GM18520 (cell line): Measurements from ENCODE around the gene MICAL1.

ENCODE experiments used
- ATAC-seq: cut with Tn5 transposase; IDR thresholded peaks from one replicate; pipeline ENCODE4 v1.9.1; 2021; ENCODE audit not compliant: unreplicated experiment

Gene MICAL1

GRCh38 chr6:109440331-109441068, 15.1 kb downstream of the MICAL1 start, which contains the start of the genes PPIL6 and SMPD2:
PPIL6 (minus strand) TSS chr6:109440628; CDS start chr6:109440590, 38 bp downstream.
SMPD2 (plus strand) TSS chr6:109440724; CDS start chr6:109441122, 398 bp downstream.
- peak; percentile 88 for ATAC-seq

GRCh38 chr6:109436041-109436440, 19.5 kb downstream of the MICAL1 start:
- no peak for ATAC-seq

- ATAC-seq: no peak
Measured at GRCh38 chr6:109434456-109434855, 21.1 kb downstream of the MICAL1 start.

- no peak for ATAC-seq
Measured at GRCh38 chr6:109429496-109429895, 26.1 kb downstream of the MICAL1 start.

GRCh38 chr6:109428889-109429477, 26.6 kb downstream of the MICAL1 start:
- no peak for ATAC-seq

- ATAC-seq: no peak
Measured at GRCh38 chr6:109424946-109425345, 30.6 kb downstream of the MICAL1 start.

- no peak for ATAC-seq
Measured at GRCh38 chr6:109421184-109421583, 34.4 kb downstream of the MICAL1 start.

- ATAC-seq: no peak
Measured at GRCh38 chr6:109420751-109421150, 34.8 kb downstream of the MICAL1 start.

- no peak for ATAC-seq
Measured at GRCh38 chr6:109417646-109418045, 37.9 kb downstream of the MICAL1 start.

GRCh38 chr6:109411034-109411433, 44.5 kb downstream of the MICAL1 start:
- ATAC-seq: no peak

- ATAC-seq: no peak
Measured at GRCh38 chr6:109406196-109406595, 49.4 kb downstream of the MICAL1 start.

GRCh38 chr6:109397020-109397419, 58.6 kb downstream of the MICAL1 start:
- no peak for ATAC-seq

- ATAC-seq: no peak
Measured at GRCh38 chr6:109396046-109396718, 59.4 kb downstream of the MICAL1 start.
